Spleen (tissue), 11 donors: ENCODE results near the gene TIMM10. TPM values are rescaled to one million over a fixed set of nuclear protein-coding genes. Genes with fewer than 3 reads are reported as not detected.

Source experiments
- DNase-seq: peaks from one replicate; pipeline ENCODE4 v3.0.0-alpha.2; 2020
- H3K27ac ChIP-seq, 8 donors: fragments of 200-600 bp; sonication (generic) in 7 of 8; 1 replicate in 4 of 8; 2 replicates in 4 of 8; pipeline versions ENCODE4 v1.5.0 to v1.8.0; 2016 to 2021; ENCODE audit warnings: inconsistent platforms in 4 of 8, mild to moderate bottlenecking in 4 of 8, moderate library complexity in 1 of 8
- H3K27me3 ChIP-seq, 7 donors: fragments of 200-600 bp; sonication (generic) in 6 of 7; replicated peaks in 1 of 7; 1 replicate in 4 of 7; 2 replicates in 3 of 7; pipeline versions ENCODE4 v1.5.0 to v1.8.0; 2016 to 2021; ENCODE audit warnings: inconsistent platforms in 3 of 7, mild to moderate bottlenecking in 1 of 7
- H3K36me3 ChIP-seq, 6 donors: fragments of 200-600 bp; sonication (generic) in 5 of 6; 1 replicate in 4 of 6; 2 replicates in 2 of 6; pipeline versions ENCODE4 v1.5.0 to v1.8.0; 2016 to 2021; ENCODE audit warnings: inconsistent platforms in 2 of 6
- H3K4me1 ChIP-seq, 6 donors: fragments of 200-600 bp; sonication (generic) in 5 of 6; 1 replicate in 3 of 6; 2 replicates in 3 of 6; pipeline versions ENCODE4 v1.5.0 to v1.8.0; 2016 to 2021; ENCODE audit warnings: inconsistent platforms in 3 of 6
- H3K4me3 ChIP-seq, 8 donors: fragments of 200-600 bp; sonication (generic) in 7 of 8; 1 replicate in 4 of 8; 2 replicates in 4 of 8; pipeline versions ENCODE4 v1.5.0 to v1.8.0; 2016 to 2021; ENCODE audit warnings: inconsistent platforms in 4 of 8, mild to moderate bottlenecking in 4 of 8, moderate library complexity in 2 of 8
- H3K9me3 ChIP-seq, 8 donors: fragments of 200-600 bp; sonication (generic) in 7 of 8; 1 replicate in 4 of 8; 2 replicates in 4 of 8; pipeline versions ENCODE4 v1.5.0 to v1.8.0; 2016 to 2021; ENCODE audit warnings: inconsistent platforms in 4 of 8
- POLR2A ChIP-seq, 3 donors: fragments of 450-650 bp; IDR thresholded peaks; one replicate each; pipeline ENCODE4 v1.5.1; 2017; ENCODE audit warnings: antibody characterized with exemption in 3 of 3, mild to moderate bottlenecking in 1 of 3
- POLR2AphosphoS5 ChIP-seq, 3 donors: sonication (generic); formaldehyde crosslinking; IDR thresholded peaks; one replicate each; pipeline ENCODE4 v1.5.1; 2017; ENCODE audit warnings: antibody characterized with exemption in 3 of 3
- WGBS, 5 donors: extraction: QIAGEN DNeasy Blood & Tissue Kit in 3 of 5; methylation state at CpG; one replicate each; pipeline versions ENCODE4 v1.1.5 to v1.1.7; 2013 to 2018; 5-methylcytosine and 5-hydroxymethylcytosine counted together
- intact Hi-C: fragments of 100-400 bp; cut with DNase I; formaldehyde crosslinking; loops from one replicate; pipeline ENCODE4 v1.15.0; 2023; ENCODE audit warnings: low total_unique reads
- polyA plus RNA-seq, 3 donors: library from polyadenylated mRNA; stranded (reverse); fragments of 200-250 nt; gene quantifications; one replicate each; pipeline ENCODE4 v1.2.1, GENCODE V29; 2013
- total RNA-seq, 7 donors: library from RNA; depleted of rRNA in 3 of 7; stranded (reverse); fragments of >200 nt in 3 of 7; fragmentation: NEBNext Ultra II Directional in 4 of 7; extraction: Animal tissue kit (Norgen Biotek cat#: 25700) in 4 of 7; gene quantifications; one replicate each; pipeline versions ENCODE4 v1.1.0 to v1.2.1, GENCODE V29; 2016 to 2021
- TF ChIP-seq, protein P1 (sequence below), 11 experiments: fragments of 200-600 bp in 7 of 11; fragments of 450-650 bp in 4 of 11; sonication (generic) in 4 of 11; IDR thresholded peaks in 8 of 11; conservative IDR thresholded peaks in 3 of 11; 1 replicate in 7 of 11; 2 replicates in 4 of 11; pipeline versions ENCODE4 v1.4.0 to v1.8.0; 2016 to 2021; ENCODE audit warnings: antibody characterized with exemption in 11 of 11, inconsistent platforms in 4 of 11, mild to moderate bottlenecking in 1 of 11
- donor health status: healthy with polysubstance abuse.
- donor health status: DM: no; HTN: no; CAD: no; lungs with moderate emphysema.
- donor health status: DM: no; HTN: no; CAD: no.
- donor health status: Bipolar disorder and iron deficiency.
- donor health status: healthy.
- donor health status: DM: no; HTN: no; CAD: no.
- donor health status: DM: yes; HTN: yes; CAD: no.

The TIMM10 gene
- total and polyA plus RNA-seq, 10 donors: 28.1 to 58.7 (median 39.8) TPM

DNA sequence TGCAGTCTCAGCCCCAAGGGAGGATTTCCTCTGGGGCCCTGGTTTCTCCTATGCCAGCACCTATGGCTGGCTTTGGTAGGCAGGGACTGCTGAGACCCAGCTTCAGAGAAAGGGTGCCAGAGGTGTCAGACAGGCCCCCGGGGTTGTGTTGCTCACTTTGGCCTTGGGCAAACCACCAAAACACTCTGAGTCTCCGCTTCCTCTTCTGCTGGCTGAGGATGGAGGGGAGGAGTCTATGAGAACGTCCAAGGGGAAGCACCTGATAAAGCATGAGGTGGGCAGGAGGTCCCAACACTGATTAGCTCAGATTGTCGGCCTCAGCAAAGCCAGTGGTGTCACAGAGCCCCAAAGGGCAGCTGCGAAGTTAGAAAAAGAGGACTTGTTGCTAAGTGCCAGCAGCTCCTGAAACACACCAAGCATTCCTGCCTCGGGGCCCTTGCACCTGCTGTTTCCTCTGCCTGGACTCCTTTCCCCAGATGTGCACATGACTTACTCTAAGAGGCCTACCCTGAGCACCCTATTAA, 17.4 kb upstream of the TIMM10 start:
- 8 to 29% (median 18%) methylated on average over 4 to 6 of the region's 6 CpGs for WGBS, 5 donors
- TF ChIP-seq POLR2A (IDR thresholded peaks at IDR 0.05) (no peak), POLR2AphosphoS5 (IDR thresholded peaks at IDR 0.05) (peak; percentile 11 to 55 (median 21))
- peaks cover 4 to 81% (median 43%) of the 10 kb centered on the region in 6 donors for H3K36me3 ChIP-seq
- no peak overlapping the region for H3K4me3 ChIP-seq
- no peak for DNase-seq
- H3K27ac ChIP-seq: peak overlapping the region in 6 of 8 donors; percentile 9 to 76 (median 52)
- peaks cover 0 to 24% (median 18%) of the 10 kb centered on the region in 6 donors for H3K4me1 ChIP-seq
- H3K27me3 ChIP-seq: no peaks in the 10 kb centered on the region
- no peaks in the 10 kb centered on the region for H3K9me3 ChIP-seq
- intact Hi-C loops: no loop called here

DNA sequence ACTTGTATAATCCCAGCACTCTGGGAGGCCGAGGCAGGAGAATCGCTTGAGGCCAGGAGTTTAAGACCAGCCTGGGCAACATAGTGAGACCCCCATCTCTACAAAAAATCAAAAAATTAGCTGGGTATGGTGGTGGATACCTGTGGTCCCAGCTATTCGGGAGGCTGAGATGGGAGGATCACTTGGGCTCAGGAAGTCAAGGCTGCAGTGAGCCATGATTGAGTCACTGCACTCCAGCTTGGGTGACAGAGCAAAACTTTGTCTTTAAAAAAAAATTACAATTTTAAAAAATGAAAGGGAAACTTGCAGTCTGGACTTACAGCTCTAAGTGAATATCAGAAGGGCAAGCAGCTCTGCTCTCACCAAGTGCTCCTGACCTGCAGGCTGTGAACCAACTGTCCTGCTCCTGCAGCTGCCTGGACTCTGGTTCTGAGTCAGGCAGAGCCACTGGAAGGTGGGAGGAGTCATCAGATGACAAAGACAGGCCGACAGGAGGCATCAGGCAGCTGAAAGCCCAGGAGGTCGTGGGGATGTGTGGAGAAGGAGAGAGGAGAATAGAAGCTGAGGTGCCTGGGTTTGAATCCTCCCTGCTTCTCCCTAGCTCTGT, 16.4 kb upstream of the TIMM10 start:
- WGBS, 5 donors: 57 to 78% (median 61%) methylated on average over 5 of the region's 5 CpGs
- peak overlapping the region in 5 of 8 donors; percentile 9 to 76 (median 60) for H3K27ac ChIP-seq
- H3K27me3 ChIP-seq: no peaks in the 10 kb centered on the region
- no peak overlapping the region for H3K4me3 ChIP-seq
- no peak for TF ChIP-seq POLR2AphosphoS5 (IDR thresholded peaks at IDR 0.05)
- no peak for TF ChIP-seq POLR2A (IDR thresholded peaks at IDR 0.05)
- TF ChIP-seq, protein P1, sequence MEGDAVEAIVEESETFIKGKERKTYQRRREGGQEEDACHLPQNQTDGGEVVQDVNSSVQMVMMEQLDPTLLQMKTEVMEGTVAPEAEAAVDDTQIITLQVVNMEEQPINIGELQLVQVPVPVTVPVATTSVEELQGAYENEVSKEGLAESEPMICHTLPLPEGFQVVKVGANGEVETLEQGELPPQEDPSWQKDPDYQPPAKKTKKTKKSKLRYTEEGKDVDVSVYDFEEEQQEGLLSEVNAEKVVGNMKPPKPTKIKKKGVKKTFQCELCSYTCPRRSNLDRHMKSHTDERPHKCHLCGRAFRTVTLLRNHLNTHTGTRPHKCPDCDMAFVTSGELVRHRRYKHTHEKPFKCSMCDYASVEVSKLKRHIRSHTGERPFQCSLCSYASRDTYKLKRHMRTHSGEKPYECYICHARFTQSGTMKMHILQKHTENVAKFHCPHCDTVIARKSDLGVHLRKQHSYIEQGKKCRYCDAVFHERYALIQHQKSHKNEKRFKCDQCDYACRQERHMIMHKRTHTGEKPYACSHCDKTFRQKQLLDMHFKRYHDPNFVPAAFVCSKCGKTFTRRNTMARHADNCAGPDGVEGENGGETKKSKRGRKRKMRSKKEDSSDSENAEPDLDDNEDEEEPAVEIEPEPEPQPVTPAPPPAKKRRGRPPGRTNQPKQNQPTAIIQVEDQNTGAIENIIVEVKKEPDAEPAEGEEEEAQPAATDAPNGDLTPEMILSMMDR (IDR thresholded peaks at IDR 0.05 in 8 of 11, conservative IDR thresholded peaks at IDR 0.05 in 3 of 11): no peak
- intact Hi-C loops: no loop called here
- no peaks in the 10 kb centered on the region for H3K9me3 ChIP-seq
- DNase-seq: no peak
- peaks cover 0 to 24% (median 18%) of the 10 kb centered on the region in 6 donors for H3K4me1 ChIP-seq
- peaks cover 0 to 71% (median 33%) of the 10 kb centered on the region in 6 donors for H3K36me3 ChIP-seq

DNA sequence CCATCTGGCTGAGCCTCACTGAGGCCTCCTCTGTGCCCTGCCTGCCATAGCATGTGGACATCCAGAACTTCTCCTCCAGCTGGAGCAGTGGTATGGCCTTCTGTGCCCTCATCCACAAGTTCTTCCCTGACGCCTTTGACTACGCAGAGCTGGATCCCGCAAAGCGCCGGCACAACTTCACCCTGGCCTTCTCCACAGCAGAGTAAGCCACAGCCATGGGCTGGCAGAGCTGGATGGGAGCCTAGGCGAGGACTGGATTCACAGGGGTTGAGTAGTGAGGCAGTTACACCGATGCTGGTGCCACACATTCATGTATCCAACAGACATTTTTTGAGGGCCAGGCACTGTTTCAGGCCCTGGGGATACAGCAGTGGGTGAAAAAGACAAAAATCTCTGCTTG, 15.9 kb upstream of the TIMM10 start:
- TF ChIP-seq POLR2AphosphoS5 (IDR thresholded peaks at IDR 0.05) (no peak), POLR2A (IDR thresholded peaks at IDR 0.05) (no peak)
- TF ChIP-seq, protein P1 (IDR thresholded peaks at IDR 0.05 in 8 of 11, conservative IDR thresholded peaks at IDR 0.05 in 3 of 11): no peak
- no peak overlapping the region for H3K4me3 ChIP-seq
- 96 to 100% (median 98%) methylated on average over 5 to 7 of the region's 7 CpGs for WGBS, 5 donors
- intact Hi-C loops: no loop called here
- no peaks in the 10 kb centered on the region for H3K27me3 ChIP-seq
- H3K4me1 ChIP-seq: peaks cover 0 to 24% (median 18%) of the 10 kb centered on the region in 6 donors
- DNase-seq: no peak
- H3K27ac ChIP-seq: peak overlapping the region in 1 of 8 donors; percentile 76
- peaks cover 0 to 66% (median 28%) of the 10 kb centered on the region in 6 donors for H3K36me3 ChIP-seq
- H3K9me3 ChIP-seq: no peaks in the 10 kb centered on the region

DNA sequence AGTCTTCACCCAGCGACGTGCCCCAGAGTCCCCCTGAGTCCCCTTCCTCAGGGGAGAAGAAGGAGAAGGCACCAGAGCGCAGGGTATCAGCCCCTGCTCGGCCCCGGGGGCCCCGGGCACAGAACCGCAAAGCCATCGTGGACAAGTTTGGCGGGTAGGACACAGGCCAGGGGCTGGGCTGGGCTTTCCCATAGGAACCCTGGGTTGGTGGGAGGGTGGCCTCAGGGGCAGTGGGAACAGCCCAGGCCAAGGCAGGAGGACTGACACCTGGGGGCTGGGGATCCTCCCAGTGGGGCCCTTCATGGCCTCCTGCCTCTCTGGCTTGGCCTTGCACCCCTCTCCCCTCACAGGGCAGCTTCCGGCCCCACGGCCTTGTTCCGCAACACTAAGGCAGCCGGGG, 15.3 kb upstream of the TIMM10 start:
- 89 to 93% (median 92%) methylated on average over 12 to 13 of the region's 13 CpGs for WGBS, 5 donors
- intact Hi-C loops: no loop called here
- peaks cover 0 to 24% (median 18%) of the 10 kb centered on the region in 6 donors for H3K4me1 ChIP-seq
- H3K9me3 ChIP-seq: no peaks in the 10 kb centered on the region
- no peak for DNase-seq
- no peaks in the 10 kb centered on the region for H3K27me3 ChIP-seq
- TF ChIP-seq, protein P1 (IDR thresholded peaks at IDR 0.05 in 8 of 11, conservative IDR thresholded peaks at IDR 0.05 in 3 of 11): no peak
- peak in 1 of 3 donors; percentile 59 for TF ChIP-seq POLR2AphosphoS5 (IDR thresholded peaks at IDR 0.05)
- no peak overlapping the region for H3K27ac ChIP-seq
- no peak overlapping the region for H3K4me3 ChIP-seq
- H3K36me3 ChIP-seq: peaks cover 0 to 61% (median 22%) of the 10 kb centered on the region in 6 donors
